Thyroid gland (tissue), 4 donors: ENCODE data around the gene FREY1. TPM values are rescaled to one million over a fixed set of nuclear protein-coding genes. Genes with fewer than 3 reads are reported as not detected.

Source experiments
- DNase-seq, 2 donors: peaks; one replicate each; pipeline ENCODE4 v3.0.0-alpha.2; 2019
- H3K27ac ChIP-seq, 3 donors: fragments of 200-600 bp; sonication (generic); 1 replicate in 2 of 3; 2 replicates in 1 of 3; pipeline ENCODE4 v1.5.1; 2016 to 2019; ENCODE audit warnings: mild to moderate bottlenecking in 1 of 3, moderate library complexity in 1 of 3
- H3K27me3 ChIP-seq: fragments of 200-600 bp; sonication (generic); one replicate; pipeline ENCODE4 v1.5.1; 2019
- H3K36me3 ChIP-seq, 2 donors: fragments of 200-600 bp; sonication (generic); one replicate each; pipeline ENCODE4 v1.5.1; 2016 to 2019
- H3K4me1 ChIP-seq, 2 donors: fragments of 200-600 bp; sonication (generic); one replicate each; pipeline ENCODE4 v1.5.1; 2017 to 2019
- H3K4me3 ChIP-seq, 3 donors: fragments of 200-600 bp; sonication (generic); replicated peaks in 1 of 3; 1 replicate in 2 of 3; 2 replicates in 1 of 3; pipeline ENCODE4 v1.5.1; 2016; ENCODE audit warnings: mild to moderate bottlenecking in 1 of 3
- H3K9me3 ChIP-seq: fragments of 200-600 bp; sonication (generic); one replicate; pipeline ENCODE4 v1.5.1; 2017
- CTCF ChIP-seq, 6 experiments: fragments of 200-600 bp in 3 of 6; fragments of 450-650 bp in 3 of 6; sonication (generic) in 3 of 6; IDR thresholded peaks; one replicate each; pipeline ENCODE4 v1.5.1; 2016 to 2019; ENCODE audit warnings: antibody characterized with exemption in 6 of 6, mild to moderate bottlenecking in 2 of 6, inconsistent platforms in 1 of 6, moderate library complexity in 1 of 6
- POLR2A ChIP-seq, 2 donors: fragments of 450-650 bp; IDR thresholded peaks; one replicate each; pipeline ENCODE4 v1.6.1; 2017; ENCODE audit warnings: antibody characterized with exemption in 2 of 2, mild to moderate bottlenecking in 2 of 2, moderate library complexity in 1 of 2
- WGBS, 2 donors: methylation state at CpG; one replicate each; pipeline ENCODE4 v1.1.5; 2017; 5-methylcytosine and 5-hydroxymethylcytosine counted together
- intact Hi-C: fragments of 100-400 bp; cut with DNase I; formaldehyde crosslinking; loops from one replicate; pipeline ENCODE4 v1.15.1; 2023
- total RNA-seq, 4 donors: library from RNA; depleted of rRNA; stranded (reverse); fragments of >200 nt; gene quantifications; one replicate each; pipeline ENCODE4 v1.2.3, GENCODE V29; 2016

Gene FREY1
- total RNA-seq, 4 donors from 2014 or later: 1.8 to 2.6 TPM; not detected in 2

GRCh38 chr11:45942381-45942780, 35.3 kb upstream of the FREY1 start:
- Histone ChIP-seq H3K4me3 (no peak overlapping the region), H3K27ac (no peak overlapping the region), H3K9me3 (no peaks in the 10 kb centered on the region), H3K27me3 (no peaks in the 10 kb centered on the region), H3K4me1 (no peaks in the 10 kb centered on the region), H3K36me3 (peaks cover 16 to 29% of the 10 kb centered on the region in 2 donors)
- WGBS, 2 donors: 93 to 96% methylated on average over 4 of the region's 4 CpGs
- intact Hi-C loops: no loop called here
- no peak for DNase-seq
- TF ChIP-seq POLR2A (IDR thresholded peaks at IDR 0.05) (no peak), CTCF (IDR thresholded peaks at IDR 0.05) (no peak)

- H3K27me3 ChIP-seq: no peaks in the 10 kb centered on the region
- TF ChIP-seq POLR2A (IDR thresholded peaks at IDR 0.05): no peak
- no peak for TF ChIP-seq CTCF (IDR thresholded peaks at IDR 0.05)
- no peaks in the 10 kb centered on the region for H3K4me1 ChIP-seq
- DNase-seq: no peak
- no peaks in the 10 kb centered on the region for H3K9me3 ChIP-seq
- H3K36me3 ChIP-seq: peaks cover 16 to 24% of the 10 kb centered on the region in 2 donors
- WGBS, 2 donors: 94 to 96% methylated on average over 4 of the region's 4 CpGs
- no peak overlapping the region for H3K27ac ChIP-seq
- intact Hi-C loops: no loop called here
- no peak overlapping the region for H3K4me3 ChIP-seq
Measured at GRCh38 chr11:45941285-45941684, 34.2 kb upstream of the FREY1 start.

GRCh38 chr11:45939836-45940235, 32.8 kb upstream of the FREY1 start:
- Histone ChIP-seq H3K27me3 (no peaks in the 10 kb centered on the region), H3K27ac (no peak overlapping the region), H3K36me3 (peaks cover 20 to 22% of the 10 kb centered on the region in 2 donors), H3K4me3 (no peak overlapping the region), H3K9me3 (no peaks in the 10 kb centered on the region), H3K4me1 (no peaks in the 10 kb centered on the region)
- no peak for DNase-seq
- WGBS, 2 donors: 78 to 90% methylated on average over 2 of the region's 2 CpGs
- intact Hi-C loops: no loop called here
- TF ChIP-seq POLR2A (IDR thresholded peaks at IDR 0.05): no peak
- TF ChIP-seq CTCF (IDR thresholded peaks at IDR 0.05): no peak

GRCh38 chr11:45937916-45938315, 30.8 kb upstream of the FREY1 start:
- no peak overlapping the region for H3K27ac ChIP-seq
- intact Hi-C loops: no loop called here
- H3K4me3 ChIP-seq: no peak overlapping the region
- TF ChIP-seq POLR2A (IDR thresholded peaks at IDR 0.05) (no peak), CTCF (IDR thresholded peaks at IDR 0.05) (no peak)
- no peak for DNase-seq
- 94 to 95% methylated on average over 10 of the region's 10 CpGs for WGBS, 2 donors
- H3K36me3 ChIP-seq: peaks cover 31 to 36% of the 10 kb centered on the region in 2 donors
- no peaks in the 10 kb centered on the region for H3K9me3 ChIP-seq
- no peaks in the 10 kb centered on the region for H3K27me3 ChIP-seq
- no peaks in the 10 kb centered on the region for H3K4me1 ChIP-seq

GRCh38 chr11:45936511-45937054, 29.5 kb upstream of the FREY1 start:
- Histone ChIP-seq H3K9me3 (no peaks in the 10 kb centered on the region), H3K36me3 (peaks cover 33 to 36% of the 10 kb centered on the region in 2 donors), H3K4me1 (no peaks in the 10 kb centered on the region), H3K27ac (no peak overlapping the region), H3K4me3 (no peak overlapping the region), H3K27me3 (no peaks in the 10 kb centered on the region)
- intact Hi-C loops: no loop called here
- TF ChIP-seq POLR2A (IDR thresholded peaks at IDR 0.05) (no peak), CTCF (IDR thresholded peaks at IDR 0.05) (no peak)
- WGBS, 2 donors: 90 to 98% methylated on average over 4 of the region's 4 CpGs
- DNase-seq: no peak
